HUES6 (cell line): ENCODE results near the gene CTDSPL.

Experiments
- H3K27ac ChIP-seq: 2 replicates; pipeline ENCODE4 v1.7.0; 2013; ENCODE audit warnings: low read depth, mild to moderate bottlenecking, low read length, inconsistent platforms
- H3K27me3 ChIP-seq: 2 replicates; pipeline ENCODE4 v1.6.1; 2013; ENCODE audit warnings: low read length; ENCODE audit not compliant: control insufficient read depth, insufficient read depth
- H3K36me3 ChIP-seq: 2 replicates; pipeline ENCODE4 v1.6.1; 2013; ENCODE audit warnings: low read length; ENCODE audit not compliant: control insufficient read depth, insufficient read depth
- H3K4me1 ChIP-seq: 2 replicates; pipeline ENCODE4 v1.6.1; 2013; ENCODE audit warnings: low read length; ENCODE audit not compliant: control insufficient read depth, insufficient read depth
- H3K4me3 ChIP-seq: 2 replicates; pipeline ENCODE4 v1.5.1; 2013; ENCODE audit warnings: low read depth, low read length
- H3K9ac ChIP-seq: one replicate; pipeline ENCODE4 v1.6.1; 2013; ENCODE audit warnings: mild to moderate bottlenecking, low read length
- H3K9me3 ChIP-seq: 2 replicates; pipeline ENCODE4 v1.6.1; 2013; ENCODE audit warnings: low read depth, low read length; ENCODE audit not compliant: control insufficient read depth, insufficient read depth

The CTDSPL gene

DNA sequence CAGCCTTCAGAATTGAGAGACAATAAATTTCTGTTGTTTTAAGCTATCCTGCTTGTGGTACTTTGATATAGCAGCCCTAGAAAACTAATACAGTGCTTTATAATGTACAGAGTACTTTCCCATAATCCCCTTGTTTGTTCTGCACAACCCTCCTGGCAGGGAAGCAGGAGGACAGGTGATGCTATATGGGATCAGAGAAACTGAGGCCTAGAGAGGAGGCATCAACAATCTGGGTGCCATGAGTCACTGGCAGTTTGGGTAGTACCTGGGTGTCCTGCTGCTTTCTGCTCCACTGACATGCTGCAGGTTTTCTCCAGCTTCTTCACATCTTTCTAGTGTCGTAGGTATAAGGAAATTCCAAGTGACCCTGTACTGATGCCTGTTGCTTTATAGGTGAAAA, 55.0 kb downstream of the CTDSPL start:
- Histone ChIP-seq H3K27me3 (no peaks in the 10 kb centered on the region), H3K36me3 (no peaks in the 10 kb centered on the region), H3K4me1 (peaks cover 28% of the 10 kb centered on the region), H3K9me3 (no peaks in the 10 kb centered on the region), H3K27ac (no peak overlapping the region), H3K9ac (no peak overlapping the region), H3K4me3 (no peak overlapping the region)

- no peaks in the 10 kb centered on the region for H3K27me3 ChIP-seq
- no peaks in the 10 kb centered on the region for H3K36me3 ChIP-seq
- H3K9ac ChIP-seq = no peak overlapping the region
- no peak overlapping the region for H3K27ac ChIP-seq
- no peak overlapping the region for H3K4me3 ChIP-seq
- no peaks in the 10 kb centered on the region for H3K9me3 ChIP-seq
- peaks cover 37% of the 10 kb centered on the region for H3K4me1 ChIP-seq
These were observed 56.9 kb downstream of the CTDSPL start for GRCh38 chr3:37918627-37919026.

- Histone ChIP-seq H3K27ac (no peak overlapping the region), H3K36me3 (no peaks in the 10 kb centered on the region), H3K4me3 (no peak overlapping the region), H3K9me3 (no peaks in the 10 kb centered on the region), H3K4me1 (peaks cover 45% of the 10 kb centered on the region), H3K9ac (no peak overlapping the region), H3K27me3 (no peaks in the 10 kb centered on the region)
These were observed 58.5 kb downstream of the CTDSPL start for GRCh38 chr3:37920156-37920699.

- Histone ChIP-seq H3K27ac (no peak overlapping the region), H3K4me1 (peaks cover 43% of the 10 kb centered on the region), H3K4me3 (no peak overlapping the region), H3K27me3 (no peaks in the 10 kb centered on the region), H3K9ac (no peak overlapping the region), H3K9me3 (no peaks in the 10 kb centered on the region), H3K36me3 (no peaks in the 10 kb centered on the region)
These were observed 59.3 kb downstream of the CTDSPL start for GRCh38 chr3:37921025-37921424.

GRCh38 chr3:37922721-37923568, 61.3 kb downstream of the CTDSPL start:
- Histone ChIP-seq H3K9me3 (peaks cover under 1% of the 10 kb centered on the region; the same call in 1 of the 2 replicates), H3K27ac (no peak overlapping the region), H3K4me1 (peaks cover 37% of the 10 kb centered on the region), H3K27me3 (no peaks in the 10 kb centered on the region), H3K36me3 (no peaks in the 10 kb centered on the region), H3K4me3 (no peak overlapping the region), H3K9ac (no peak overlapping the region)

GRCh38 chr3:37923569-37924040, 61.9 kb downstream of the CTDSPL start:
- Histone ChIP-seq H3K9ac (no peak overlapping the region), H3K27me3 (no peaks in the 10 kb centered on the region), H3K27ac (no peak overlapping the region), H3K4me1 (peaks cover 32% of the 10 kb centered on the region; the same call in 1 of the 2 replicates), H3K4me3 (no peak overlapping the region), H3K36me3 (no peaks in the 10 kb centered on the region), H3K9me3 (peaks cover 2% of the 10 kb centered on the region; the same call in 1 of the 2 replicates)

DNA sequence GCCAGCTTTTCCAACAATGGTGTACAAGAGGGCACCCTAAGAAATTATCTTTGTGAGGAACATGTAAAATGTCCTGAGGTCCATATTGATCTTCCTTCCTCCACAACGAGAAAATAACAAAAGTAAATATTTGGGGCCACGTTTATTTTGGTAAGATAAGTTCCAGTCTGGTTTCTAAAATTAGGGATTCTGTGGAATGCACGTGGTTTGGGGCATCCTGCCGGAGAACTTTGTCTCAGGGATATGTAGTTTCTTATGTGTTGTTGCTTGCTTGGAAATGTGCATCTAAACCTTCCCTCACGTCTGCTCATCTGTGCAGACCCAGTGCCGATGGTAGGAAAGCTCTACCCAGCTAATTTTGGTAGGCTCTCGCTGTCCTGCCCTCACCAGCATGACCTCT, 62.8 kb downstream of the CTDSPL start:
- Histone ChIP-seq H3K27ac (no peak overlapping the region), H3K9ac (no peak overlapping the region), H3K36me3 (no peaks in the 10 kb centered on the region), H3K9me3 (peaks cover 2% of the 10 kb centered on the region; the same call in 1 of the 2 replicates), H3K4me3 (no peak overlapping the region), H3K4me1 (peaks cover 29% of the 10 kb centered on the region; the same call in 1 of the 2 replicates), H3K27me3 (no peaks in the 10 kb centered on the region)

DNA sequence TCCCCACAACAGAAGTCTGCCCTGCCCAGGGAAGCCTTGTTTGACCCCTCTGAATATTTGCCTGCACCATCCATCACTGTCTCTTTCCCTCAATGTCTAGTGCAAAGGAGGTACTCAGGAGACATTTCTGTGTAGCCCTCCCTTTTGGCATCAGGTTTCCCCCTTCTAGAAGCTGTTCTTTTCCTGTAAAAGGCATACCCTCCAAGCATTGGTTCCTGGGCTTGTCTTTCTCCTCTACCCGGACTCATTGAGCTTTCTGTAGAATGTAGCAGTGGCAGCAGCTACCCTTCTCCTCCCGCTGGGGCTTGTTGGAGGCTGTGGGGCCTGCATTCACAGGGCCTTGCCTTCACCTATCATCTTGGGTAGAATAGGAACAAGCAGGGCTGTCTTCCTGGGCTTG, 63.5 kb downstream of the CTDSPL start:
- H3K27ac ChIP-seq = no peak overlapping the region

DNA sequence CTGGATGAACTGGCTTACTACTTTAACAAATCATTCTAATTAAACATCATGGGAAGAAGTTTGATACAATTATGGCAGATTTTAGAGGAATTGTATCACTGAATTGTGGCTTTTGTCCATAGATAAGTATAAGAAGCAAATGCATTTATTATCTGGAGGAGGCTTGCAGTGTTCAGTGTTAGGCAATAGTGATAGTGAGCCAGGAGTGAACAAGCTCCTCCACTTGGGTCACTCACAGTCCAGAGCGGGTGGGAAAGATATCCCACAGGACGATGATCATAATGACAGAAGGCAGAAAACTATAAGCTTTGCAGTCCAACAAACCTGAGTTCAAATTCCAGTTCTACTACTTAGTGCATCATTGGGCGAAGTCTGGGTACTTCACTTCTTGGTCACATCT, 64.9 kb downstream of the CTDSPL start:
- H3K9ac ChIP-seq = no peak overlapping the region
- no peak overlapping the region for H3K4me3 ChIP-seq
- H3K27me3 ChIP-seq = no peaks in the 10 kb centered on the region
- H3K36me3 ChIP-seq = no peaks in the 10 kb centered on the region
- H3K4me1 ChIP-seq = peaks cover 20% of the 10 kb centered on the region; the same call in 1 of the 2 replicates
- no peak overlapping the region for H3K27ac ChIP-seq
- H3K9me3 ChIP-seq = peaks cover 2% of the 10 kb centered on the region; the same call in 1 of the 2 replicates

More for the DNA sequence above, 63.5 kb downstream of the CTDSPL start:
- no peaks in the 10 kb centered on the region for H3K36me3 ChIP-seq
- peaks cover 2% of the 10 kb centered on the region; the same call in 1 of the 2 replicates for H3K9me3 ChIP-seq
- peaks cover 24% of the 10 kb centered on the region; the same call in 1 of the 2 replicates for H3K4me1 ChIP-seq
- H3K4me3 ChIP-seq = no peak overlapping the region
- H3K27me3 ChIP-seq = no peaks in the 10 kb centered on the region
- H3K9ac ChIP-seq = no peak overlapping the region

DNA sequence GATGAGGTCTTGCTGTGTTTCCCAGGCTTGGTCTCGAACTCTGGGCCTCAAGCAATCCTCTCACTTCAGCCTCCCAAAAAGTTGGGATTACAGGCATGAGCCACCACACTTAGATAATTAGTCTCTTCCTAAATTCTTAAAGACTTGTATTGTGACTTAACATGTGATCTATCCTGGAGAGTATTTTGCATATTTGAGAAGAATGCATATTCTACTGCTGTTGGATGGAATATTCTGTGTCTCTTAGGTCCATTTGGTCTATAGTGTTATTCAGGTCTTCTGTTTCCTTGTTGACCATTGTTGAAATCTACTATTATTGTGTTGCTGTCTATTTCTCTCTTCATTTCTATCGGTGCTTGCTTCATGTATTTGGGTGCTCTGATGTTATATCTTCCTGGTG, 68.8 kb downstream of the CTDSPL start:
- H3K27me3 ChIP-seq = no peaks in the 10 kb centered on the region
- no peak overlapping the region for H3K4me3 ChIP-seq
- peaks cover 2% of the 10 kb centered on the region; the same call in 1 of the 2 replicates for H3K9me3 ChIP-seq
- H3K9ac ChIP-seq = no peak overlapping the region
- peaks cover 3% of the 10 kb centered on the region; the same call in 1 of the 2 replicates for H3K4me1 ChIP-seq
- no peaks in the 10 kb centered on the region for H3K36me3 ChIP-seq
- no peak overlapping the region for H3K27ac ChIP-seq

GRCh38 chr3:37932505-37932904, 70.8 kb downstream of the CTDSPL start:
- Histone ChIP-seq H3K9ac (no peak overlapping the region), H3K27me3 (no peaks in the 10 kb centered on the region), H3K27ac (no peak overlapping the region), H3K4me3 (no peak overlapping the region), H3K9me3 (peaks cover 2% of the 10 kb centered on the region; the same call in 1 of the 2 replicates), H3K4me1 (peaks cover 22% of the 10 kb centered on the region; the same call in 1 of the 2 replicates), H3K36me3 (no peaks in the 10 kb centered on the region)
